Activated CD4-positive, CD25-positive, alpha-beta regulatory T cell treated with anti-CD3 and anti-CD28 coated beads, Interleukin-2, amount 50 U/mL, for 16 hours (primary cell): ENCODE results near the gene BCAR1.
"Not testable (repeated sequence)": the region's sequence is repeated elsewhere in the genome, so short reads cannot be mapped to it uniquely, and the experiment has no call there.

Experiments
- DNase-seq: peaks from one replicate; pipeline ENCODE4 v3.0.0-alpha.2; 2020; ENCODE audit warnings: low read depth, low spot score

The BCAR1 gene

DNA sequence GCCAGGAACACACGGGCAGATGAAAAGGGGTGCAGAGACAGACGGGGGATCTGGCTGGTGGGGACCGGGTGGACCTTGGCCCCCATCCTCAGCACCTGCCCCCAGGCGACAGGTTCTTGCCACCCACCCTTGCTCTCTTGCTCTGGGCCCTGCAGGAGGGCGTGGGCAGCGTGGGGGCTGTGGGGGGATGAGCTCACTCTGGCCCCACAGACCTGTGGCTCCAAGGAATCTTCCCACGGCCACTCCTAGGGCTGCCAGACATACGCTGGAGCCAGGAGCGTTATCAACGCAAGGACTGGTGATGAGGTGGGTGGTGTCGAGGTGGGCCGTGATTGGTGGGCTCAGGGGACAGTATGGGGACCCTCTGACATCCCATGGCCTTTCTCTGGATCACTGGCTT is 26.3 kb downstream of the BCAR1 start:
- no peak for DNase-seq

- DNase-seq: no peak
Measured at GRCh38 chr16:75224306-75225082, 26.9 kb downstream of the BCAR1 start.

DNA sequence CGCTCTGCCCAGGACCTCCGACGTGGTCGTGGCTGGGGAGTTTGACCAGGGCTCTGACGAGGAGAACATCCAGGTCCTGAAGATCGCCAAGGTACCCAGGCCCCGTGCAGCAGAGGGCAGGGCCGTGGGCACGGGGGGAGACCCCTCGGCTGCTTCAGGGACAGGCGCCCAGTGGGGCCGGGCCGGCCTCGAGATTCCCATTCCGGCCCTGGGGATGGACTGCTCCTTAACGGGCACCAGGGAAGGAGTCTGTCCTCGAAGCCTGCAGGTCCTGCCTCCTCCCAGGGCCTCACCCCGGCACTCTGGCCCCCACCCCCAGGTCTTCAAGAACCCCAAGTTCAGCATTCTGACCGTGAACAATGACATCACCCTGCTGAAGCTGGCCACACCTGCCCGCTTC is 28.3 kb downstream of the BCAR1 start:
- not testable (repeated sequence) for DNase-seq

- DNase-seq: no peak
Measured at GRCh38 chr16:75222271-75222783, 29.1 kb downstream of the BCAR1 start.

GRCh38 chr16:75219838-75220237 is 31.6 kb downstream of the BCAR1 start:
- no peak for DNase-seq

- DNase-seq: no peak
Measured at GRCh38 chr16:75219088-75219487, 32.3 kb downstream of the BCAR1 start.

DNA sequence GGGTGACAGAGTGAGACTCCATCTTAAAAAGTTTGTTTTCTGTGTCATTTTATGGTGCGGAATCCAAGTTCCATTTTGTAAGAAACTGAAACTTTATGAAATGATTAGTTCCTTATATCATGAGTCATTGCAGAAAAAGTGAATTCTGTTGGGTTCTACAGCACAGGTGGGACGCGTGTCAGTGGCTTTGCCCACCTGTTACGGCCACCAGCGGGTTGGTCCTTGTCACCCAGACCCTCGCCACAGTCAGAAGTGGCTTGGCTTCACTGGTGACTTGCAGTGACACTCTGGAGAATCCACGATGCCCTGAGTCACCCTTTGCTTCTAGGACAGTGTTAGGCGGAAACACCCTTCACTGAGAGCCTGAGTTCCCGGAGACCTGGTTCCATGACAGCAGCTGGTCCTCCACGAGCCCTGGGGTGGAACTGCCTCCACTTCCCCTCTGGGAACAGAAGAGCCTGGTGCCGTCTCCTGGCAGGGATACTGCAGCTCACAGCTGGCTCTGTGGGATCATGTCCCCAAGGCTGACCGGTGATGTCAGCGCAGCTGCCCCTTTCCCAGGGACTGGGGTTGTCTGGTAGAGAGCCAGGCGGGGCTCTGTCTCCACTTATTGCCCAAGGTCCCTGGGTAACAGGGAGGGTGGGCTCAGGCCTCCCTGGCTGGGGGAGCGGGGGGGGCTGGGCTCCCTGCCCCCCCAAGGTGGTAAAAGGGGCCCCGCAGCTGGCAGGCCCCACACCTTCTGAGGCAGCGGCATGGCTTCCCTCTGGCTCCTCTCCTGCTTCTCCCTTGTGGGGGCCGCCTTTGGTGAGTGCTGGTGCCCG is 33.0 kb downstream of the BCAR1 start, which contains the start of gene CTRB1:
Gene CTRB1, plus strand, starts transcription at position 733 of the 821 bp plus-strand sequence. Its CDS starts 20 bp downstream, at position 753.
- no peak for DNase-seq

DNA sequence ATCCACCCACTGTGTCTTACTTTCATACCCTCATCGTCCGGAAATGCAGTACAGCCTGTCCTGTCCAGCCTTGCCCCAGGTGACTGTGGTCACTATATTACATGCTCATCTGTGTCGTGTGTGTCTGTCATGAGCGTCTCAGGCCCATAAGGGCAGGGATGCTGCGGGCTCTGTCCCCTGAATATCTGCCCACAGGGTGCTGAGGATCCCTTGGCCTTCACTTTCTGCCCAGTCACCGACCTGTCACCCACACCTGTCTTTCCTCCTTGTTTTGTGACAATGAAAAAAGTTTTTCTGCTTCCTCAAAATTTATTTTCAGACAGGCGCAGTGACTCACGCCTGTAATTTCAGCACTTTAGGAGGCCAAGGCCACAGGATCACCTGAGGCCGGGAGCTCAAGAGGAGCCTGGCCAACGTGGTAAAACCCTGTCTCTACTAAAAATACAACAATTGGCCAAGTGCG is 34.0 kb downstream of the BCAR1 start:
- no peak for DNase-seq

DNA sequence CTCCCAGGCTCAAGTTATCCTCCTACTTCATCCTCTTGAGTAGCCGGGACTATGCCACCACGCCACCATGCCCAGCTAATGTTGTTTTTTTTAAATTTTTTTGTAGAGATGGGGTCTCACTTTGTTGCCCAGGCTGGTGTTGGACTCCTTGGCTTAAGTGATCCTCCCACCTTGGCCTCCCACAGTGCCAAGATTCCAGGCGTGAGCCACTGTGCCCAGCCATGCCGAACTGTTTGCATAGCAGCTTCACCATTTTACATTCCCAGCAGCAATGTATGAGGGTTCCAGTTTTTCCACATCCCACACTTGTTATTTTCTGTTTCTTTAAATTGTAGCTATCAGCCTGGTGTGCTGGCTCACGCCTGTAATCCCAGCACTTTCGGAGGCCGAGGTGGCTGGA is 34.8 kb downstream of the BCAR1 start:
- DNase-seq: no peak

GRCh38 chr16:75216127-75216526 is 35.3 kb downstream of the BCAR1 start:
- no peak for DNase-seq

- not testable (repeated sequence) for DNase-seq
Measured at GRCh38 chr16:75211286-75211685, 40.1 kb downstream of the BCAR1 start.

GRCh38 chr16:75209944-75210343 is 41.5 kb downstream of the BCAR1 start:
- no peak for DNase-seq

GRCh38 chr16:75209514-75209913 is 41.9 kb downstream of the BCAR1 start:
- DNase-seq: not testable (repeated sequence)

DNA sequence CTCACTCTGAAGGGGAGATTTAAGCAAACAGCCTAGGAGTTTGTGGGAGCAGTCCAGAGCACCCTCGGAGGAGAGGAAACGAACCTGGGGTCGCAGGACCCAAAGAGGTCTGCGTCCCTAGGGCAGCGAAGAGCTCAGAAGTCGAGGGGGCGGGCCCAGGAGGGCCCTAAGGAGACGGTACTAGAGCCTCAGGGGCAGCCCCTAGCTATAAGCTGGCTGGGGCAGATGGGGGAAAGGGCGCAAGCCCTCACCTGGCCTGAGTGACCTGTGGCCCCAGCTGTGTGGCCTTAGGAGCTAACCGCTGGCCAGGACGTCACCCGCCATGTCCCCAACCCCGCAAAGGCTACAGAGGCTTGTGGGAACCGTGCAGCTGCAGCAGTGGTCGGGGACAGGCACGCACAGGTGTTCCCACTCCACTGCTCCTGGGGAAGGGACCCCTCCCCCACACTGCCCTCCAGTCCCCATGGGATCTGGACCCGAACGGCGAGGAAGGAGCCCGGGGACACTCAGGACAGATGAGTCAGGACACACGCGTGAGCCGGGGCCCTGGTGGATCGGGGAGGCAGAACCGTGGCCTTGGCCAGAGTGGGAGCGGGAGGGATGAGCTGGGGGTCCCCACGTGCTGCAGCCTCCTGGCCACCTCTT is 42.4 kb downstream of the BCAR1 start:
- no peak for DNase-seq

- DNase-seq: no peak
Measured at GRCh38 chr16:75208242-75208825, 43.1 kb downstream of the BCAR1 start.

- no peak for DNase-seq
Measured at GRCh38 chr16:75207831-75208230, 43.6 kb downstream of the BCAR1 start.

- no peak for DNase-seq
Measured at GRCh38 chr16:75206749-75207451, 44.5 kb downstream of the BCAR1 start, which contains the start of gene CTRB2. TSS of gene CTRB2 (minus strand) at chr16:75207161. CDS start at chr16:75207141, 20 bp downstream.

DNA sequence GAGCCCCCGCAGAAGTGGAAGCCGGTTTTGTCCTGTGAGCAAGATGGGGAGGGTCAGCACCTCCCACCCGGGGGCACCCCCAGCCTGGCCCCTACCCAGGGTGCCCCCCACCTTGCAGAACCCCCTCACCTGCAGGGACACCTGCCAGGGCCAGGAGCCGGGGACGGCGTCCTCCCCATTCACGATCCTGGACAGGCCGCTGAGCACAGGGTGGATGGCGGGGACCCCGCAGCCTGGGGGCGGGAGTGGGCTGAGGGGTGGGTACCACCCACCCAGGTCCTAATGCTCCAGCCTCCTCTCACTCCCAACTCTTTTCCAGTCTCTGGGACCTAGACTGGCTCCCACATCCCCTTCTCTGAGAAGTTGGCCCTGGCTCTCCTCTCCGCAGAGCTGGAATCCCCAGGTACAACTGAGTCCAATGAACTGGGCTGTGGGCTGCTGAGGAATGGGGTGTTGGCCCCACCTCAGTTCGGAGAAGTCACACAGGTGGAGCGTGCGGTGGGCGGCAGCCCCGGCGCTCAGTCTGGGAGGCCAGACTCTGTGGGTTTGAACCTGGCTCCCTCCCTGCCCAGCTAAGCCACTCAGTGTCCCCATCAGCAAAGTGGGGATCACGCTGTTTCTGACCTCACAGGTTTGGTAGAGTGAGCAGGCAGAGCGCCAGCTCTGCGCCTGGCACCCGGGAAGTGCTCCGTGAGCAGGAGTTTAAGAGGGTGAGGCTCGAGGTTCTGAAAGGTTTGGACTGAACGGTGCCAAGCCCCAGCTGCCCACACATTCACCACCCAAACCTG is 45.3 kb downstream of the BCAR1 start:
- DNase-seq: not testable (repeated sequence)

DNA sequence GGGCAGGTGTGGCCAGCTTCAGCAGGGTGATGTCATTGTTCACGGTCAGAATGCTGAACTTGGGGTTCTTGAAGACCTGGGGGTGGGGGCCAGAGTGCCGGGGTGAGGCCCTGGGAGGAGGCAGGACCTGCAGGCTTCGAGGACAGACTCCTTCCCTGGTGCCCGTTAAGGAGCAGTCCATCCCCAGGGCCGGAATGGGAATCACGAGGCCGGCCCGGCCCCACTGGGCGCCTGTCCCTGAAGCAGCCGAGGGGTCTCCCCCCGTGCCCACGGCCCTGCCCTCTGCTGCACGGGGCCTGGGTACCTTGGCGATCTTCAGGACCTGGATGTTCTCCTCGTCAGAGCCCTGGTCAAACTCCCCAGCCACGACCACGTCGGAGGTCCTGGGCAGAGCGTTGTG is 46.0 kb downstream of the BCAR1 start:
- DNase-seq: not testable (repeated sequence)

DNA sequence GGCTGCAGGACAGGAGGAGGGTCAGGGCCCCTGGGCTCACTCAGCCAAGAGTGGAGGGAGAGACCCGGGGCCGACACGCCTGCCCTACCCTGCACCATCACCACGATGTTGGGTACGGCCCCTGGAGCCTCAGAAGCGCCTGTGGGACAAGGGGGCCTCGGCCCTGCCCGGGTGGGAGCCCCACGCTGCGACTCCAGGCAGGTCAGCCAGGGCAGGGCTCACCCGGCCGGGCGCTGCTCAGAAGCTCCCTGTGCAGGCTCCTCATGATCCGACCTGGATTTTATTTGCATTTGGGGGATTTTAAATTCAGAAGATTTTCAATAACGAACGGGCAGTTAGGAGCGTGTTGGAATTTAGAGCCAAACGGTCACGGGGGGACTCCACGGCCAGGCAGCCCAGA is 46.5 kb downstream of the BCAR1 start:
- not testable (repeated sequence) for DNase-seq
